IPS-18a (cell line): Measurements from ENCODE around the gene EFTUD2.

ENCODE experiments used
- H3K27ac ChIP-seq: one replicate; pipeline ENCODE4 v1.5.1; 2013; ENCODE audit warnings: low read length
- H3K27me3 ChIP-seq: one replicate; pipeline ENCODE4 v1.6.1; 2013; ENCODE audit warnings: mild to moderate bottlenecking, low read length; ENCODE audit not compliant: control insufficient read depth, insufficient read depth
- H3K36me3 ChIP-seq: one replicate; pipeline ENCODE4 v1.6.1; 2013; ENCODE audit warnings: low read depth, low read length; ENCODE audit not compliant: control insufficient read depth
- H3K4me1 ChIP-seq: one replicate; pipeline ENCODE4 v1.6.1; 2013; ENCODE audit warnings: low read depth, low read length; ENCODE audit not compliant: control insufficient read depth
- H3K4me3 ChIP-seq: one replicate; pipeline ENCODE4 v1.5.1; 2013; ENCODE audit warnings: low read length
- H3K9ac ChIP-seq: one replicate; pipeline ENCODE4 v1.6.1; 2013; ENCODE audit warnings: mild to moderate bottlenecking, low read length, moderate library complexity
- H3K9me3 ChIP-seq: one replicate; pipeline ENCODE4 v1.6.1; 2013; ENCODE audit warnings: low read depth, low read length; ENCODE audit not compliant: control insufficient read depth

EFTUD2 gene

GRCh38 chr17:44906763-44907728, 7.8 kb upstream of the EFTUD2 start:
- H3K27ac ChIP-seq = no peak overlapping the region
- no peaks in the 10 kb centered on the region for H3K36me3 ChIP-seq
- H3K4me3 ChIP-seq = no peak overlapping the region
- H3K9me3 ChIP-seq = no peaks in the 10 kb centered on the region
- no peaks in the 10 kb centered on the region for H3K4me1 ChIP-seq
- H3K9ac ChIP-seq = no peak overlapping the region
- peaks cover 8% of the 10 kb centered on the region for H3K27me3 ChIP-seq

- H3K27me3 ChIP-seq = no peaks in the 10 kb centered on the region
- no peaks in the 10 kb centered on the region for H3K4me1 ChIP-seq
- H3K36me3 ChIP-seq = no peaks in the 10 kb centered on the region
- no peaks in the 10 kb centered on the region for H3K9me3 ChIP-seq
- H3K9ac ChIP-seq = no peak overlapping the region
- H3K4me3 ChIP-seq = no peak overlapping the region
- no peak overlapping the region for H3K27ac ChIP-seq
Observed at GRCh38 chr17:44906010-44906646, 6.9 kb upstream of the EFTUD2 start.

GRCh38 chr17:44905006-44906000, 6.1 kb upstream of the EFTUD2 start:
- Histone ChIP-seq H3K9me3 (no peaks in the 10 kb centered on the region), H3K9ac (no peak overlapping the region), H3K36me3 (no peaks in the 10 kb centered on the region), H3K4me3 (no peak overlapping the region), H3K27ac (no peak overlapping the region), H3K4me1 (no peaks in the 10 kb centered on the region), H3K27me3 (no peaks in the 10 kb centered on the region)

- Histone ChIP-seq H3K36me3 (no peaks in the 10 kb centered on the region), H3K27me3 (no peaks in the 10 kb centered on the region), H3K9me3 (no peaks in the 10 kb centered on the region), H3K4me1 (no peaks in the 10 kb centered on the region), H3K4me3 (no peak overlapping the region), H3K9ac (no peak overlapping the region), H3K27ac (no peak overlapping the region)
Observed at GRCh38 chr17:44904001-44904984, 5.0 kb upstream of the EFTUD2 start.

- Histone ChIP-seq H3K4me3 (no peak overlapping the region), H3K27ac (no peak overlapping the region), H3K9me3 (no peaks in the 10 kb centered on the region), H3K27me3 (no peaks in the 10 kb centered on the region), H3K36me3 (no peaks in the 10 kb centered on the region), H3K9ac (no peak overlapping the region), H3K4me1 (no peaks in the 10 kb centered on the region)
Observed at GRCh38 chr17:44903012-44903685, 3.9 kb upstream of the EFTUD2 start.

- no peaks in the 10 kb centered on the region for H3K36me3 ChIP-seq
- H3K27ac ChIP-seq = no peak overlapping the region
- no peaks in the 10 kb centered on the region for H3K27me3 ChIP-seq
- H3K9me3 ChIP-seq = no peaks in the 10 kb centered on the region
- no peak overlapping the region for H3K4me3 ChIP-seq
- H3K4me1 ChIP-seq = no peaks in the 10 kb centered on the region
- H3K9ac ChIP-seq = no peak overlapping the region
Observed at GRCh38 chr17:44902135-44902760, 3.0 kb upstream of the EFTUD2 start.

GRCh38 chr17:44901411-44901921, 2.2 kb upstream of the EFTUD2 start:
- H3K4me1 ChIP-seq = no peaks in the 10 kb centered on the region
- no peaks in the 10 kb centered on the region for H3K36me3 ChIP-seq
- H3K9ac ChIP-seq = no peak overlapping the region
- H3K27ac ChIP-seq = no peak overlapping the region
- no peaks in the 10 kb centered on the region for H3K27me3 ChIP-seq
- H3K9me3 ChIP-seq = no peaks in the 10 kb centered on the region
- no peak overlapping the region for H3K4me3 ChIP-seq

- no peaks in the 10 kb centered on the region for H3K4me1 ChIP-seq
- peaks cover 1% of the 10 kb centered on the region for H3K36me3 ChIP-seq
- H3K9me3 ChIP-seq = no peaks in the 10 kb centered on the region
- H3K27me3 ChIP-seq = no peaks in the 10 kb centered on the region
- H3K4me3 ChIP-seq = no peak overlapping the region
- H3K9ac ChIP-seq = no peak overlapping the region
- no peak overlapping the region for H3K27ac ChIP-seq
Observed at GRCh38 chr17:44900894-44901293, 1.6 kb upstream of the EFTUD2 start.

- Histone ChIP-seq H3K27ac (peak overlapping the region; percentile 98), H3K9me3 (no peaks in the 10 kb centered on the region), H3K9ac (peak overlapping the region; percentile 99), H3K27me3 (no peaks in the 10 kb centered on the region), H3K4me3 (peak overlapping the region; percentile 100), H3K36me3 (peaks cover 4% of the 10 kb centered on the region), H3K4me1 (no peaks in the 10 kb centered on the region)
Observed at GRCh38 chr17:44898768-44899073, 524 bp downstream of the EFTUD2 start.

GRCh38 chr17:44894642-44895041, 4.6 kb downstream of the EFTUD2 start:
- Histone ChIP-seq H3K36me3 (peaks cover 15% of the 10 kb centered on the region), H3K9ac (no peak overlapping the region), H3K27me3 (no peaks in the 10 kb centered on the region), H3K4me1 (no peaks in the 10 kb centered on the region), H3K9me3 (no peaks in the 10 kb centered on the region), H3K27ac (no peak overlapping the region), H3K4me3 (no peak overlapping the region)
